Middle frontal gyrus (tissue), 1 donor: ENCODE data around the gene GNGT1.

Experiments
- DNase-seq: peaks from one replicate; pipeline ENCODE4 v3.0.0-alpha.2; 2015; ENCODE audit warnings: low spot score; ENCODE audit errors: extremely low spot score

GNGT1 gene

GRCh38 chr7:93938293-93938692, 31.9 kb downstream of the GNGT1 start:
- DNase-seq, result no peak

- no peak for DNase-seq
Observed at GRCh38 chr7:93941945-93942344, 35.6 kb downstream of the GNGT1 start.

GRCh38 chr7:93943816-93944540, 37.6 kb downstream of the GNGT1 start:
- DNase-seq, result no peak

- DNase-seq, result no peak
Observed at GRCh38 chr7:93944673-93945072, 38.3 kb downstream of the GNGT1 start.

- DNase-seq, result no peak
Observed at GRCh38 chr7:93945083-93945482, 38.7 kb downstream of the GNGT1 start.

DNA sequence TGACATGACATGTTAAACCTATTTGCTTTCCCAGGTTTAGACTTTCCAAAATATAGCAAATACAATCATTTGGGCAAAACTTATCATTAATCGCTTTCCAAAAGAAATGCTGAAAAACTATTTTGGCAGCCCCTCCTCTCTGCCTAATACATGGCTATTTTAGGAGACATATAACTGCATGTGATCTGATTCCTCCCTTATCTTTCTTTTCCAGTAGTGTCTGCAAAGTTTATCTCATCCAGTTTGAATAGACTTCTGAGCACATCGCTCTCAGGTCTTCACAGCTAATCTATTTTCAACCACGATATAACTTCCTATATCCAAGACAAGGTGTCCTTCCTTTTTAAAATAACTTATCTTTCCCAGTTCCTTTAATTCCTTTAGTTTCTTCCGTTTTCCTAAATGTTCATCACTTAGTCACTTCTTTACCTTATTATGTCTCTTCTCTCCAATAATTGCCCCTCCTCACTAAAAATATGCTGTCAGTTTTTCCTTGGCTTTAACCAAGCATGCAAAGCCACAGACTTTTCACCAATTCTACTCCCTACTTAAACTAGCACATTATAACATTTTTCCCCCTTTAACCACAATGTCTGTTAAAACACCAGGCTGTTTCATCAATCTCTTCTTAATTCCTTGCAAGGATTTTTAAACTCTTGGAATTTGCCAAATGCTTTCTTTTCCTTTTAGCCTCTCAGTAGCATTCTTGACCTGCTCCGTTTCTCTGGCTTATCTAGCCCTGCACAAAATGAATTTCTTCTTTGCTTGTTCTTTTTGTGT, 39.6 kb downstream of the GNGT1 start:
- no peak for DNase-seq

- no peak for DNase-seq
Observed at GRCh38 chr7:93948106-93948505, 41.7 kb downstream of the GNGT1 start.

DNA sequence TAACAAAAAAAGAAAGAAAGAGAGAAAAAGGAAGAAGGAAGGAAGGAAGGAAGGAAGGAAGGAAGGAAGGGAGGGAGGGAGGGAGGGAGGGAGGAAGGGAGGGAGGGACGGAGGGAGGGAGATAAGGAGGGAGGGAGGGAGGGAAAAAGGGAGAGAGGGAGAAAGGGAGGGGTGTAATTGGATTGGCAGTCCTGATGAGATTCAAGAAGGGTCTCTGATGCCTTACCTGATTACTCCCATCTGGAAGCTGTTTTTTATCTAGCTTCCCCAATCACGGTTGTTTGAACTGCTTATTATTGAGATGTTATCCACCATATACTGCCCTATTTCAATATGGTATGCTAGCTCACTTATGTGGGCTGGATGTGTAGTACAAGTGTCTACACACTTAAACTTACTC, 42.5 kb downstream of the GNGT1 start:
- no peak for DNase-seq

- no peak for DNase-seq
Observed at GRCh38 chr7:93949423-93949822, 43.1 kb downstream of the GNGT1 start.

DNA sequence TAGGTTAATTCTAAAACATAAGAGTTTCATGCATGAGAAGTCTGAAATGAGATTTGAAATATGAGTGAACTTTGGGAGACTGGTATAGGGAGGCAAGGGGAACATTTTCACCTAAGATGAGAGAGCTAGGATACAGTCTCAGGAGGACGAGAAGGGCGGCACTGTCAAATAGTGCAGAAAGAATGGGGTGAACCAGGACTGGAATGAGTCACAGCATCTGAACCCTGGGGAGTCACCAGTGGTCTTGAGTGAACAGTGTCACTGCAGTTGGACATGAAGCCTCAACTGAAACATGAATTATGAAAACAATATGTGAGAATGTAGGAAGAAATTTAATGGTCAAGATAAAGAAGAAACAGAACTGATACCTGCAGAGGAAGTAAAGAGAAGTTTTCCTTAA, 48.9 kb downstream of the GNGT1 start:
- DNase-seq, result no peak

DNA sequence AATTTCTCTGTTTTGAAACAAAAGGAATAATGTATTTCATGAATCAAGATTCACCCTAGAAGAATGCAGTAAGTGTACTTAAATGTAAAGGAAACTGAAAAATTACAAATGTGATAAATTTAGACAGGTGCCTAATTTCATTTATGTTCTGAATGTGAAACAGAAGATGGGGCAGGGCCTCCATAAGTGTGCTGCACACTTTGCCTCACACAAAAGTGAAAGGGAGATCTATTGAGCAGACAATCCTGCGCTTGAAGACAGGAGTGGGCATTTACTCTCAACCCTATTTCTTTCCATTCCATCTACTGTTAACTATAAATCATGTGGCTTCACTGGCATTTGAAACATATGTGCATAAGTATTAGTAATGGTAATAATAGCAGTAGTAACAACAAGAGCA, 51.4 kb downstream of the GNGT1 start:
- DNase-seq, result no peak

DNA sequence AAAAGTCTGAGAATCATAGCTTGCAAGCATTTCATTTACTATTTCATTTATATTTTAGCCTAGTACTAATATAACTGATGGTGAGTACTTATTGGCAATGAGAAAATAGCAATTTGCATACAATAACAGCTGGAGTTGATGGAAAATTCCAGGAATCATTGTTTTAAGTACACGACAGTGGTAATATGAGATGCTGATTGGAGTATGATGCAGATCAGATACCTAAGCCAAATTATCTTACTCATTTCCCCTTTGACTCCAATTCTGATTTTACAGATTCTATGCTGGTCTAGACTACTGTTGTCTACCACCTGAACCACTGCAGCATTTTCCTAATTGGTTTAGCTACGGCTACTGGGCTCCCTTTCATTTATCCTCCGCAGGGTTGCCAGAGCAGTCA, 51.8 kb downstream of the GNGT1 start:
- DNase-seq, result no peak

- no peak for DNase-seq
Observed at GRCh38 chr7:93958651-93959050, 52.3 kb downstream of the GNGT1 start.
